BE2C (cell line): ENCODE data around the gene KIF17.

Source experiments
- DNase-seq: peaks from one replicate; pipeline ENCODE4 v3.0.0-alpha.2; 2020
- H3K27me3 ChIP-seq: fragments of 250-450 bp; sonication (Bioruptor Pico); 2 replicates; pipeline ENCODE4 v1.5.1; 2020; ENCODE audit warnings: mild to moderate bottlenecking
- H3K36me3 ChIP-seq: fragments of 250-450 bp; sonication (Bioruptor Pico); 2 replicates; pipeline ENCODE4 v1.5.1; 2020; ENCODE audit warnings: mild to moderate bottlenecking
- H3K4me1 ChIP-seq: fragments of 250-450 bp; sonication (Bioruptor Pico); 2 replicates; pipeline ENCODE4 v1.5.1; 2020
- H3K4me3 ChIP-seq: 2 replicates; pipeline ENCODE4 v1.5.1; 2011; ENCODE audit warnings: low read depth, low read length
- H3K9me3 ChIP-seq: fragments of 250-450 bp; sonication (Bioruptor Pico); 2 replicates; pipeline ENCODE4 v1.5.1; 2020
- CTCF ChIP-seq: IDR thresholded peaks from 2 replicates; pipeline ENCODE4 v1.5.1; 2012; ENCODE audit warnings: mild to moderate bottlenecking, low read depth, low read length

KIF17 gene

DNA sequence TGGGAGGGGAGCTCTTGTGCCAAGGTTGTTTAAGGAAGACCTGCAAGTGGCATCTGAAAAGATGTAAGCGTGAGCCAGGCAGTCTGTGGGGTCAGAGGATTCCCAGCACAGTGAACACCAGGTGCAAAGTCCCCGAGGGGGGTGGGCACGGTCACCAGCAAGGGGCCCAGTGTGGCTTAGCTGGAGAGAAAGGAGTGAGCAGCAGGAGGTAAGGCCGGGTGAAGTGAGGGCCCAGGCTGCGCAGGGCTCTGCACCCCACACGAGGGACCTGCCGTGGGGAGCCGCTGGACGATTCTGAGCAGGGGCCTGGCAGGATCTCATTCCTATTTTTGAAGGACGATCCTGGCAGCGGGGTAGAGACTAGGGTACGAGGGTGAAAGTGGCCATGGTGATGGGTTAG lies 60.8 kb downstream of the KIF17 start:
- no peaks in the 10 kb centered on the region for H3K9me3 ChIP-seq
- DNase-seq = no peak
- H3K4me1 ChIP-seq = no peaks in the 10 kb centered on the region
- no peaks in the 10 kb centered on the region for H3K27me3 ChIP-seq
- H3K4me3 ChIP-seq = no peak overlapping the region
- peaks cover 8% of the 10 kb centered on the region; the same call in 1 of the 2 replicates for H3K36me3 ChIP-seq
- TF ChIP-seq CTCF = no peak

- no peak for DNase-seq
- Histone ChIP-seq H3K4me3 (no peak overlapping the region), H3K4me1 (no peaks in the 10 kb centered on the region), H3K9me3 (no peaks in the 10 kb centered on the region), H3K27me3 (no peaks in the 10 kb centered on the region), H3K36me3 (peaks cover 8% of the 10 kb centered on the region; the same call in 1 of the 2 replicates)
- TF ChIP-seq CTCF = no peak
Observed at GRCh38 chr1:20654104-20654690, 63.6 kb downstream of the KIF17 start.

DNA sequence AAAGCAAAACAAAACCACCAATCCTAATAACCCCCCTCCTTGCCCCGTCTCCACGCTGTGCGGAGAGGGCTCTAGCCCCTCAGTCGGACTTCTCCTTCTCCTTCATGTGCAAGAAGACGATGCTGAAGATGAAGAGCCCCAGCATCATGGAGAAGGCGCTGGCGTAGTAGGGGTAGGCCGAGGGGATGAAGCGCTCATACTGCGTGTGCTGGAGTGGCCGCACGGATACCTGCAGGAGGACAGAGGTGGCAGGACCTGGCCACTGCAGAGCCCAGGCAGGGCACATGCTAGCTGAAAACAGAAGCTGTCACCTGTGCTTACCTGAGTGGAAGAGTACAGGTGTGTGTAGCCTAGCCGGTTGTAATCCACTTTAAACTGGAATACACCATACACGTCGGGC lies 65.5 kb downstream of the KIF17 start:
- Histone ChIP-seq H3K36me3 (peaks cover 8% of the 10 kb centered on the region; the same call in 1 of the 2 replicates), H3K27me3 (no peaks in the 10 kb centered on the region), H3K4me1 (no peaks in the 10 kb centered on the region), H3K9me3 (no peaks in the 10 kb centered on the region), H3K4me3 (no peak overlapping the region)
- no peak for DNase-seq
- no peak for TF ChIP-seq CTCF

GRCh38 chr1:20648946-20649345 lies 68.9 kb downstream of the KIF17 start:
- Histone ChIP-seq H3K4me3 (no peak overlapping the region), H3K4me1 (no peaks in the 10 kb centered on the region), H3K9me3 (no peaks in the 10 kb centered on the region), H3K27me3 (no peaks in the 10 kb centered on the region), H3K36me3 (peaks cover 5% of the 10 kb centered on the region; the same call in 1 of the 2 replicates)
- no peak for DNase-seq
- no peak for TF ChIP-seq CTCF

GRCh38 chr1:20648438-20648837 lies 69.4 kb downstream of the KIF17 start:
- H3K27me3 ChIP-seq = no peaks in the 10 kb centered on the region
- no peaks in the 10 kb centered on the region for H3K9me3 ChIP-seq
- DNase-seq = no peak
- no peak overlapping the region for H3K4me3 ChIP-seq
- H3K36me3 ChIP-seq = peaks cover 5% of the 10 kb centered on the region; the same call in 1 of the 2 replicates
- TF ChIP-seq CTCF = no peak
- no peaks in the 10 kb centered on the region for H3K4me1 ChIP-seq

DNA sequence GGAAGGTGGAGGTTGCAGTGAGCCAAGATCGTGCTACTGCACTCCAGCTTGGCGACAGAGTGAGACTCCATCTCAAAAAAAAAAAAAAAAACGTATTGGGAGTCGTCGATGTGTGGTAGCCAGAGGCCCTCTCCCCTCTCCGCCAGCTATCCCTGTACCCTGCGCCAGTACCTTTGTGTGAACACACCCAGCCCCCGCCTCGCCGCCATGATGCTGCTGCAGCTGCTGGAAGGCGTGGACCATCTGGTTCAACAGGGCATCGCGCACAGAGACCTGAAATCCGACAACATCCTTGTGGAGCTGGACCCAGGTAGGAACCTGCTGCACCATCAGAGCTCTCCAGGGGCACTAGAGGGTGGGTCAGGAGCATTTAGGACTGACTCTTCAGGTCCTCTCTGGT lies 72.4 kb downstream of the KIF17 start:
- DNase-seq = no peak
- no peaks in the 10 kb centered on the region for H3K9me3 ChIP-seq
- no peak for TF ChIP-seq CTCF
- no peaks in the 10 kb centered on the region; the same call in 1 of the 2 replicates for H3K36me3 ChIP-seq
- H3K27me3 ChIP-seq = no peaks in the 10 kb centered on the region
- H3K4me1 ChIP-seq = no peaks in the 10 kb centered on the region
- no peak overlapping the region for H3K4me3 ChIP-seq
